ENCODE results near the gene SLC24A3.

SLC24A3 gene

GRCh38 chr20:19392344-19393130, 180.1 kb downstream of the SLC24A3 start:
- no peak for DNase-seq (ENCODE audit: low spot score)

GRCh38 chr20:19396460-19397081, 184.1 kb downstream of the SLC24A3 start:
- no peak for DNase-seq (ENCODE audit: low spot score)

GRCh38 chr20:19397226-19397625, 184.8 kb downstream of the SLC24A3 start:
- DNase-seq (ENCODE audit: low spot score): no peak

- peak; percentile 12 for DNase-seq (ENCODE audit: low spot score)
Measured at GRCh38 chr20:19397666-19398065, 185.2 kb downstream of the SLC24A3 start.

- no peak for DNase-seq (ENCODE audit: low spot score)
Measured at GRCh38 chr20:19401096-19401495, 188.7 kb downstream of the SLC24A3 start.

- no peak for DNase-seq (ENCODE audit: low spot score)
Measured at GRCh38 chr20:19403549-19403948, 191.1 kb downstream of the SLC24A3 start.

GRCh38 chr20:19404826-19405225, 192.4 kb downstream of the SLC24A3 start:
- no peak for DNase-seq (ENCODE audit: low spot score)

- DNase-seq (ENCODE audit: low spot score): no peak
Measured at GRCh38 chr20:19405958-19406357, 193.5 kb downstream of the SLC24A3 start.

- no peak for DNase-seq (ENCODE audit: low spot score)
Measured at GRCh38 chr20:19406381-19406780, 193.9 kb downstream of the SLC24A3 start.

- DNase-seq (ENCODE audit: low spot score): no peak
Measured at GRCh38 chr20:19407196-19407595, 194.8 kb downstream of the SLC24A3 start.

GRCh38 chr20:19407736-19408135, 195.3 kb downstream of the SLC24A3 start:
- DNase-seq (ENCODE audit: low spot score): no peak

- DNase-seq (ENCODE audit: low spot score): no peak
Measured at GRCh38 chr20:19408971-19409370, 196.5 kb downstream of the SLC24A3 start.

GRCh38 chr20:19411811-19412210, 199.4 kb downstream of the SLC24A3 start:
- no peak for DNase-seq (ENCODE audit: low spot score)

- no peak for DNase-seq (ENCODE audit: low spot score)
Measured at GRCh38 chr20:19412254-19412653, 199.8 kb downstream of the SLC24A3 start.

- no peak for DNase-seq (ENCODE audit: low spot score)
Measured at GRCh38 chr20:19414600-19414999, 202.2 kb downstream of the SLC24A3 start.

GRCh38 chr20:19415786-19416185, 203.3 kb downstream of the SLC24A3 start:
- DNase-seq (ENCODE audit: low spot score): no peak

- no peak for DNase-seq (ENCODE audit: low spot score)
Measured at GRCh38 chr20:19416627-19417026, 204.2 kb downstream of the SLC24A3 start.

- DNase-seq (ENCODE audit: low spot score): no peak
Measured at GRCh38 chr20:19419396-19419795, 207.0 kb downstream of the SLC24A3 start.

- DNase-seq (ENCODE audit: low spot score): no peak
Measured at GRCh38 chr20:19423097-19423899, 210.9 kb downstream of the SLC24A3 start.

GRCh38 chr20:19423900-19424620, 211.6 kb downstream of the SLC24A3 start:
- no peak for DNase-seq (ENCODE audit: low spot score)

GRCh38 chr20:19426356-19426755, 213.9 kb downstream of the SLC24A3 start:
- no peak for DNase-seq (ENCODE audit: low spot score)

GRCh38 chr20:19427480-19427879, 215.0 kb downstream of the SLC24A3 start:
- DNase-seq (ENCODE audit: low spot score): no peak
